H1 (cell line): ENCODE measurements around the gene PHOSPHO2. TPM values are rescaled to one million over a fixed set of nuclear protein-coding genes. Genes with fewer than 3 reads are reported as not detected.

Experiments
- CTCF ChIA-PET: fragments of 300-600 bp; sonication (Branson Sonifier 250); formaldehyde crosslinking; loops from one replicate; lab custom pipeline; 2021; ENCODE audit not compliant: partially characterized antibody; lab: Charles Lee
- POLR2A ChIA-PET: fragments of 300-600 bp; sonication (Branson Sonifier 250); formaldehyde crosslinking; loops from one replicate; lab custom pipeline; 2021; ENCODE audit warnings: inconsistent platforms; ENCODE audit not compliant: partially characterized antibody; lab: Charles Lee
- DNase-seq, 2 experiments: peaks; one replicate each; pipeline versions ENCODE4 v3.0.0 to v3.0.0-alpha.2; 2010 to 2022; ENCODE audit warnings: low spot score in 2 of 2, low read depth in 1 of 2, mixed read lengths in 1 of 2
- FAIRE-seq: peaks from 2 replicates; lab custom pipeline; 2011; peaks lifted over from hg19 to GRCh38; lab: Jason Lieb, UNC
- H2AFZ ChIP-seq: 2 replicates; pipeline ENCODE4 v1.8.1; 2012; ENCODE audit warnings: low read length, inconsistent platforms
- H2AK5ac ChIP-seq: 2 replicates; pipeline ENCODE4 v1.6.1; 2013; ENCODE audit warnings: low read depth, low read length
- H2BK120ac ChIP-seq: replicated peaks from 2 replicates; pipeline ENCODE3; 2013; ENCODE audit warnings: low read depth, low read length, inconsistent platforms
- H2BK12ac ChIP-seq: 2 replicates; pipeline ENCODE4 v1.6.1; 2013; ENCODE audit warnings: low read depth, low read length
- H2BK15ac ChIP-seq: 2 replicates; pipeline ENCODE4 v1.6.1; 2013; ENCODE audit warnings: low read length
- H2BK20ac ChIP-seq: 2 replicates; pipeline ENCODE4 v1.6.1; 2013; ENCODE audit warnings: low read length
- H2BK5ac ChIP-seq: 2 replicates; pipeline ENCODE4 v1.6.1; 2013; ENCODE audit warnings: low read depth, low read length
- H3K14ac ChIP-seq: 2 replicates; pipeline ENCODE4 v1.6.1; 2013; ENCODE audit warnings: inconsistent platforms; ENCODE audit not compliant: insufficient read length
- H3K18ac ChIP-seq: 2 replicates; pipeline ENCODE4 v1.6.1; 2013; ENCODE audit warnings: low read length; ENCODE audit errors: extremely low read depth
- H3K23ac ChIP-seq: 2 replicates; pipeline ENCODE4 v1.6.1; 2013; ENCODE audit warnings: inconsistent platforms; ENCODE audit not compliant: insufficient read length
- H3K23me2 ChIP-seq: 2 replicates; pipeline ENCODE4 v1.6.1; 2013; ENCODE audit warnings: low read depth, low read length
- H3K27ac ChIP-seq: 2 replicates; pipeline ENCODE4 v1.6.1; 2011; ENCODE audit warnings: low read depth, low read length, inconsistent platforms
- H3K27me3 ChIP-seq, 4 experiments: replicated peaks in 1 of 4; 1 replicate in 1 of 4; 2 replicates in 3 of 4; pipeline versions ENCODE4 v1.6.1 to v1.8.1; 2011 to 2013; ENCODE audit warnings: low read length in 3 of 4, mild to moderate bottlenecking in 3 of 4, inconsistent platforms in 2 of 4, mixed read lengths in 2 of 4, moderate library complexity in 1 of 4; ENCODE audit not compliant: control insufficient read depth in 3 of 4, insufficient read depth in 3 of 4; ENCODE audit errors: extremely low read depth in 1 of 4
- H3K36me3 ChIP-seq, 4 experiments: 2 replicates each; pipeline versions ENCODE4 v1.6.1 to v1.8.1; 2011 to 2013; ENCODE audit warnings: mild to moderate bottlenecking in 4 of 4, low read length in 3 of 4, moderate library complexity in 2 of 4, control low read depth in 1 of 4, inconsistent platforms in 1 of 4; ENCODE audit not compliant: insufficient read depth in 4 of 4, control insufficient read depth in 2 of 4
- H3K4ac ChIP-seq: replicated peaks from 2 replicates; pipeline ENCODE3; 2013; ENCODE audit warnings: low read length, low read depth, mixed read lengths, inconsistent platforms; ENCODE audit not compliant: insufficient read length
- H3K4me1 ChIP-seq, 4 experiments: replicated peaks in 1 of 4; 1 replicate in 1 of 4; 2 replicates in 3 of 4; pipeline versions ENCODE4 v1.6.1 to v1.8.1; 2011 to 2013; ENCODE audit warnings: low read length in 3 of 4, inconsistent platforms in 2 of 4, mixed read lengths in 1 of 4; ENCODE audit not compliant: insufficient read depth in 4 of 4, control insufficient read depth in 3 of 4
- H3K4me2 ChIP-seq, 2 experiments: 2 replicates each; pipeline versions ENCODE4 v1.6.1 to v1.8.1; 2011 to 2013; ENCODE audit warnings: low read depth in 2 of 2, low read length in 2 of 2, control low read depth in 1 of 2, inconsistent platforms in 1 of 2, mild to moderate bottlenecking in 1 of 2; ENCODE audit not compliant: insufficient read depth in 1 of 2
- H3K4me3 ChIP-seq, 4 experiments: fragments of 200-600, 300-600 bp in 1 of 4; sonication (generic), shearing (Covaris generic), sonication (Bioruptor Twin) in 1 of 4; 2 replicates each; pipeline versions ENCODE4 v1.5.1 to v1.8.1; 2011 to 2016; ENCODE audit warnings: low read length in 4 of 4, low read depth in 3 of 4, control low read depth in 2 of 4, inconsistent platforms in 2 of 4, mild to moderate bottlenecking in 2 of 4, mixed read lengths in 1 of 4, moderate library complexity in 1 of 4; ENCODE audit not compliant: insufficient read depth in 2 of 4; ENCODE audit errors: extremely low read depth in 1 of 4
- H3K56ac ChIP-seq: replicated peaks from 2 replicates; pipeline ENCODE3; 2013; ENCODE audit warnings: low read depth, mild to moderate bottlenecking, mixed read lengths, low read length, inconsistent platforms; ENCODE audit not compliant: insufficient read length
- H3K79me1 ChIP-seq: 2 replicates; pipeline ENCODE4 v1.6.1; 2013; ENCODE audit warnings: low read depth, low read length, control low read depth
- H3K79me2 ChIP-seq, 2 experiments: 2 replicates each; pipeline versions ENCODE4 v1.6.1 to v1.8.1; 2012 to 2013; ENCODE audit warnings: low read length in 2 of 2, mild to moderate bottlenecking in 2 of 2, inconsistent platforms in 1 of 2; ENCODE audit not compliant: insufficient read depth in 2 of 2, control insufficient read depth in 1 of 2
- H3K9ac ChIP-seq, 4 experiments: replicated peaks in 1 of 4; 1 replicate in 1 of 4; 2 replicates in 3 of 4; pipeline versions ENCODE4 v1.6.1 to v1.8.1; 2011 to 2013; ENCODE audit warnings: low read depth in 3 of 4, low read length in 3 of 4, control low read depth in 2 of 4, mild to moderate bottlenecking in 2 of 4, moderate library complexity in 2 of 4, inconsistent platforms in 1 of 4; ENCODE audit errors: extremely low read depth in 1 of 4
- H3K9me3 ChIP-seq, 2 experiments: 2 replicates each; pipeline versions ENCODE4 v1.6.1 to v1.8.1; 2012 to 2013; ENCODE audit warnings: mild to moderate bottlenecking in 2 of 2, moderate library complexity in 2 of 2, control low read depth in 1 of 2, inconsistent platforms in 1 of 2, low read depth in 1 of 2, low read length in 1 of 2, mixed read lengths in 1 of 2; ENCODE audit not compliant: insufficient read depth in 2 of 2
- H4K20me1 ChIP-seq, 2 experiments: replicated peaks in 1 of 2; 2 replicates each; pipeline versions ENCODE3 to v1.8.1; 2011 to 2013; ENCODE audit warnings: inconsistent platforms in 2 of 2, low read length in 2 of 2, mild to moderate bottlenecking in 1 of 2; ENCODE audit not compliant: insufficient read depth in 2 of 2, control insufficient read depth in 1 of 2
- H4K5ac ChIP-seq: 2 replicates; pipeline ENCODE4 v1.6.1; 2013; ENCODE audit warnings: low read length, low read depth, mixed read lengths, inconsistent platforms; ENCODE audit not compliant: insufficient read length
- H4K8ac ChIP-seq: 2 replicates; pipeline ENCODE4 v1.8.0; 2013; ENCODE audit warnings: mild to moderate bottlenecking, moderate library complexity, low read length, inconsistent platforms; ENCODE audit not compliant: insufficient read depth; ENCODE audit errors: extremely low read depth
- H4K91ac ChIP-seq: replicated peaks from 2 replicates; pipeline ENCODE3; 2013; ENCODE audit warnings: low read length, mixed read lengths, inconsistent platforms; ENCODE audit not compliant: insufficient read length
- ATF3 ChIP-seq: IDR thresholded peaks from 2 replicates; pipeline ENCODE4 v1.6.1; 2011; ENCODE audit warnings: low read depth, mild to moderate bottlenecking, low read length; ENCODE audit not compliant: insufficient read depth
- BACH1 ChIP-seq: IDR thresholded peaks from 2 replicates; pipeline ENCODE4 v1.6.1; 2012; ENCODE audit warnings: low read length, improper control_type of control experiment
- EZH2 ChIP-seq: fragments of 200-600 bp; sonication (generic); IDR thresholded peaks from 2 replicates; pipeline ENCODE4 v1.7.1; 2012; ENCODE audit warnings: low read depth, mild to moderate bottlenecking, moderate library complexity, low read length, inconsistent platforms; ENCODE audit not compliant: severe bottlenecking
- FOSL1 ChIP-seq: IDR thresholded peaks from 2 replicates; pipeline ENCODE4 v1.6.1; 2011; ENCODE audit warnings: mild to moderate bottlenecking, low read depth, low read length, moderate library complexity; ENCODE audit not compliant: insufficient read depth
- NANOG ChIP-seq: IDR thresholded peaks from 2 replicates; pipeline ENCODE4 v1.6.1; 2011; ENCODE audit warnings: low read length, low read depth, mild to moderate bottlenecking, inconsistent platforms; ENCODE audit not compliant: insufficient read depth, poor library complexity, severe bottlenecking
- PHF8 ChIP-seq: fragments of 200-600 bp; sonication (generic); conservative IDR thresholded peaks from 2 replicates; pipeline ENCODE4 v1.7.1; 2012; ENCODE audit warnings: low read depth, mild to moderate bottlenecking, inconsistent platforms, low read length, moderate library complexity
- SP1 ChIP-seq: IDR thresholded peaks from 2 replicates; pipeline ENCODE4 v1.6.1; 2011; ENCODE audit warnings: low read depth, low read length
- SRF ChIP-seq: IDR thresholded peaks from 2 replicates; pipeline ENCODE4 v1.6.1; 2011; ENCODE audit warnings: mild to moderate bottlenecking, low read depth, low read length, moderate library complexity
- WGBS, 2 experiments: shearing (Covaris generic) in 1 of 2; methylation state at CpG; one replicate each; pipeline versions ENCODE4 v1.1.6 to v1.1.7; 2013 to 2015; ENCODE audit warnings: low lambda C conversion rate in 2 of 2, mixed read lengths in 2 of 2, inconsistent platforms in 1 of 2, low coverage in 1 of 2, missing lambda C conversion rate in 1 of 2; ENCODE audit not compliant: insufficient replicate concordance in 2 of 2, insufficient coverage in 1 of 2, insufficient read length in 1 of 2; ENCODE audit errors: extremely low coverage in 1 of 2, missing lambda C conversion rate in 1 of 2; 5-methylcytosine and 5-hydroxymethylcytosine counted together
- polyA plus RNA-seq, 7 experiments: library from polyadenylated mRNA; depleted of rRNA in 3 of 7; stranded (reverse) in 5 of 7; unstranded in 2 of 7; fragments of >200 nt in 5 of 7; fragments of 200-250 nt in 2 of 7; gene quantifications; 1 replicate in 5 of 7; 2 replicates in 1 of 7; 4 replicates in 1 of 7; pipeline versions ENCODE4 v1.2.1 to v1.2.3, GENCODE V29; 2011 to 2013; ENCODE audit warnings: missing spikeins in 2 of 7, mixed read lengths in 2 of 7
- total RNA-seq: library from RNA; stranded (reverse); fragmentation: NEBNext Ultra II Directional; extraction: Animal tissue kit (Norgen Biotek cat#: 25700); gene quantifications from 2 replicates; pipeline ENCODE4 v1.2.1, GENCODE V29; 2021

Gene PHOSPHO2
- total and polyA plus RNA-seq, 2 of the 8 experiments (the other 6 are each of a cell fraction or from before 2014, with no cell fraction given): 2.4 to 8.5 TPM

- Histone ChIP-seq H3K4me3 (no peak overlapping the region), H2BK12ac (no peak overlapping the region), H3K79me2 (no peaks in the 10 kb centered on the region), H4K8ac (no peak overlapping the region), H3K9ac (no peak overlapping the region), H3K4me1 (no peaks in the 10 kb centered on the region), H3K23ac (no peak overlapping the region), H2BK20ac (no peak overlapping the region), H3K4ac (no peak overlapping the region), H3K9me3 (no peaks in the 10 kb centered on the region), H3K27me3 (no peaks in the 10 kb centered on the region), H3K4me2 (no peak overlapping the region), H3K14ac (no peak overlapping the region), H4K20me1 (no peaks in the 10 kb centered on the region), H4K91ac (no peak overlapping the region), H2BK120ac (no peak overlapping the region), H3K79me1 (no peaks in the 10 kb centered on the region), H2AFZ (no peak overlapping the region), H3K18ac (no peak overlapping the region), H2BK5ac (no peak overlapping the region), H3K27ac (no peak overlapping the region), H3K56ac (no peak overlapping the region), H3K23me2 (no peaks in the 10 kb centered on the region), H3K36me3 (no peaks in the 10 kb centered on the region), H2AK5ac (no peak overlapping the region), H2BK15ac (no peak overlapping the region), H4K5ac (no peak overlapping the region)
- FAIRE-seq: no peak
- ChIA-PET POLR2A (interaction anchor here (0.6 to 0.8 kb wide), 2 partner anchors 13 to 80 kb away, joined by 3 to 4 read pairs; no protein-coding TSS in a partner anchor), CTCF (interaction anchor here (0.8 kb wide), 1 partner anchor 10 kb away, joined by 3 read pairs; no protein-coding TSS in a partner anchor)
- no peak for DNase-seq
- no peak for TF ChIP-seq FOSL1
- no peak for TF ChIP-seq NANOG
- no peak for TF ChIP-seq SP1
- TF ChIP-seq BACH1: no peak
- TF ChIP-seq ATF3: no peak
- no peak for TF ChIP-seq EZH2
- TF ChIP-seq SRF: no peak
- no peak for TF ChIP-seq PHF8
- 86% methylated on average over 2 of the region's 3 CpGs; no CpG with 5 or more reads in 1 of the 2 experiments for WGBS, 2 experiments
Observed at GRCh38 chr2:169663247-169663646, 31.0 kb upstream of the PHOSPHO2 start.
